Pancreas (tissue), 10 donors: ENCODE measurements around the gene UGT2A2. TPM values are rescaled to one million over a fixed set of nuclear protein-coding genes. Genes with fewer than 3 reads are reported as not detected.

Experiments used
- ATAC-seq, 4 donors: fragments of 200-7000 bp; cut with Tn5 transposase; one replicate each; pipeline versions ENCODE4 v1.8.0 to v1.9.1; 2020; ENCODE audit warnings: mild to moderate bottlenecking in 4 of 4, moderate library complexity in 4 of 4
- DNase-seq, 6 donors: peaks; one replicate each; pipeline ENCODE4 v3.0.0-alpha.2; 2020
- FAIRE-seq: peaks from 2 replicates; lab custom pipeline; 2012; peaks lifted over from hg19 to GRCh38; lab: Jason Lieb, UNC
- H3K27ac ChIP-seq, 4 donors: fragments of 200-600 bp; sonication (generic); 1 replicate in 3 of 4; 2 replicates in 1 of 4; pipeline versions ENCODE4 v1.5.0 to v1.8.0; 2020
- H3K27me3 ChIP-seq, 4 donors: fragments of 200-600 bp; one replicate each; pipeline ENCODE4 v1.8.0; 2021
- H3K36me3 ChIP-seq, 3 donors: fragments of 200-600 bp; sonication (generic) in 1 of 3; one replicate each; pipeline versions ENCODE4 v1.5.0 to v1.8.0; 2020 to 2021
- H3K4me1 ChIP-seq, 3 donors: fragments of 200-600 bp; one replicate each; pipeline ENCODE4 v1.8.0; 2021
- H3K4me3 ChIP-seq, 4 donors: fragments of 200-600 bp; sonication (generic) in 2 of 4; one replicate each; pipeline versions ENCODE4 v1.5.0 to v1.8.0; 2020 to 2021
- H3K9me3 ChIP-seq, 4 donors: fragments of 200-600 bp; one replicate each; pipeline ENCODE4 v1.8.0; 2021
- CTCF ChIP-seq, 4 donors: fragments of 200-600 bp; sonication (generic) in 3 of 4; IDR thresholded peaks; one replicate each; pipeline versions ENCODE4 v1.5.0 to v1.8.0; 2021; ENCODE audit warnings: antibody characterized with exemption in 4 of 4
- WGBS, 2 donors: extraction: QIAGEN DNeasy Blood & Tissue Kit; methylation state at CpG; one replicate each; pipeline ENCODE4 v1.1.7; 2013; 5-methylcytosine and 5-hydroxymethylcytosine counted together
- intact Hi-C, 3 donors: fragments of 100-400 bp; cut with DNase I; formaldehyde crosslinking; loops; one replicate each; pipeline versions ENCODE4 v1.11.1 to v1.14.2; 2022
- polyA plus RNA-seq, 2 donors: library from polyadenylated mRNA; stranded (reverse); fragments of 200-250 nt; gene quantifications; one replicate each; pipeline ENCODE4 v1.2.3, GENCODE V29; 2013
- total RNA-seq, 6 donors: library from RNA; stranded (reverse); fragmentation: NEBNext Ultra II Directional in 4 of 6; extraction: Animal tissue kit (Norgen Biotek cat#: 25700) in 4 of 6; gene quantifications; one replicate each; pipeline versions ENCODE4 v1.2.1 to v1.2.4, GENCODE V29; 2021 to 2023
- donor health status: healthy with polysubstance abuse.
- donor health status: DM: no; HTN: no; CAD: no; lungs with moderate emphysema.
- donor health status: DM: no; HTN: no; CAD: no.
- donor health status: control.
- donor health status: control.
- donor health status: Bipolar disorder and iron deficiency.
- donor health status: DM: yes; HTN: yes; CAD: no.
- donor health status: DM: no; HTN: no; CAD: no.
- donor health status: DM: no; HTN: no; CAD: no.
- donor health status: DM: yes; HTN: yes; CAD: no.

The UGT2A2 gene
- total and polyA plus RNA-seq, 8 donors, result not detected

GRCh38 chr4:69642961-69643360 lies 3.5 kb upstream of the UGT2A2 start:
- DNase-seq (no peak), FAIRE-seq (no peak), ATAC-seq (no peak)
- no peaks in the 10 kb centered on the region for H3K36me3 ChIP-seq
- no peaks in the 10 kb centered on the region for H3K4me1 ChIP-seq
- no peak overlapping the region for H3K4me3 ChIP-seq
- intact Hi-C loops, result no loop called here
- 68 to 80% methylated on average over 2 of the region's 2 CpGs for WGBS, 2 donors
- H3K27ac ChIP-seq, result no peak overlapping the region
- H3K9me3 ChIP-seq, result no peaks in the 10 kb centered on the region
- no peak for TF ChIP-seq CTCF (IDR thresholded peaks at IDR 0.05)
- H3K27me3 ChIP-seq, result no peaks in the 10 kb centered on the region

GRCh38 chr4:69640289-69640688 lies 847 bp upstream of the UGT2A2 start:
- no peak for FAIRE-seq

GRCh38 chr4:69617083-69617694 lies 22.3 kb downstream of the UGT2A2 start:
- FAIRE-seq (peak; percentile 51), DNase-seq (no peak), ATAC-seq (peak in 3 of 4 donors; percentile 55 to 56 (median 56))
- no peak overlapping the region for H3K4me3 ChIP-seq
- intact Hi-C loops, result no loop called here
- no peak for TF ChIP-seq CTCF (IDR thresholded peaks at IDR 0.05)
- no peaks in the 10 kb centered on the region for H3K4me1 ChIP-seq
- 51 to 60% methylated on average over 6 of the region's 6 CpGs for WGBS, 2 donors
- H3K27me3 ChIP-seq, result no peaks in the 10 kb centered on the region
- no peak overlapping the region for H3K27ac ChIP-seq
- H3K9me3 ChIP-seq, result no peaks in the 10 kb centered on the region
- no peaks in the 10 kb centered on the region for H3K36me3 ChIP-seq

More at GRCh38 chr4:69640289-69640688, 847 bp upstream of the UGT2A2 start:
- no peak for ATAC-seq
- Histone ChIP-seq H3K36me3 (no peaks in the 10 kb centered on the region), H3K27ac (no peak overlapping the region), H3K4me3 (no peak overlapping the region), H3K4me1 (no peaks in the 10 kb centered on the region), H3K27me3 (no peaks in the 10 kb centered on the region), H3K9me3 (no peaks in the 10 kb centered on the region)
- WGBS, 2 donors, result 65 to 96% methylated on average over 2 of the region's 2 CpGs
- no peak for TF ChIP-seq CTCF (IDR thresholded peaks at IDR 0.05)
- no peak for DNase-seq
- intact Hi-C loops, result no loop called here

- intact Hi-C loops, result no loop called here
- Histone ChIP-seq H3K27ac (no peak overlapping the region), H3K36me3 (no peaks in the 10 kb centered on the region), H3K27me3 (no peaks in the 10 kb centered on the region), H3K4me3 (no peak overlapping the region), H3K9me3 (no peaks in the 10 kb centered on the region), H3K4me1 (no peaks in the 10 kb centered on the region)
- no peak for TF ChIP-seq CTCF (IDR thresholded peaks at IDR 0.05)
- no peak for DNase-seq
- FAIRE-seq, result no peak
- no peak for ATAC-seq
- 41 to 46% methylated on average over 1 of the region's 1 CpG for WGBS, 2 donors
These were observed 29.0 kb downstream of the UGT2A2 start for GRCh38 chr4:69610484-69610883.

- H3K27ac ChIP-seq, result no peak overlapping the region
- no peaks in the 10 kb centered on the region for H3K9me3 ChIP-seq
- ATAC-seq (no peak), DNase-seq (peak in 1 of 6 donors; percentile 10), FAIRE-seq (no peak)
- H3K4me1 ChIP-seq, result no peaks in the 10 kb centered on the region
- intact Hi-C loops, result no loop called here
- WGBS, 2 donors, result 63 to 91% methylated on average over 4 of the region's 4 CpGs
- H3K36me3 ChIP-seq, result no peaks in the 10 kb centered on the region
- H3K4me3 ChIP-seq, result no peak overlapping the region
- TF ChIP-seq CTCF (IDR thresholded peaks at IDR 0.05), result no peak
- H3K27me3 ChIP-seq, result no peaks in the 10 kb centered on the region
These were observed 38.4 kb downstream of the UGT2A2 start for GRCh38 chr4:69601065-69601464.
